GM18517 (cell line): Measurements from ENCODE around the gene CSTF3.
A peak's percentile ranks its signal among the peaks of the same experiment; 100 is the strongest.

Experiments used
- ATAC-seq: cut with Tn5 transposase; IDR thresholded peaks from one replicate; pipeline ENCODE4 v1.9.1; 2021; ENCODE audit warnings: mild to moderate bottlenecking, moderate library complexity; ENCODE audit not compliant: unreplicated experiment

CSTF3 gene

DNA sequence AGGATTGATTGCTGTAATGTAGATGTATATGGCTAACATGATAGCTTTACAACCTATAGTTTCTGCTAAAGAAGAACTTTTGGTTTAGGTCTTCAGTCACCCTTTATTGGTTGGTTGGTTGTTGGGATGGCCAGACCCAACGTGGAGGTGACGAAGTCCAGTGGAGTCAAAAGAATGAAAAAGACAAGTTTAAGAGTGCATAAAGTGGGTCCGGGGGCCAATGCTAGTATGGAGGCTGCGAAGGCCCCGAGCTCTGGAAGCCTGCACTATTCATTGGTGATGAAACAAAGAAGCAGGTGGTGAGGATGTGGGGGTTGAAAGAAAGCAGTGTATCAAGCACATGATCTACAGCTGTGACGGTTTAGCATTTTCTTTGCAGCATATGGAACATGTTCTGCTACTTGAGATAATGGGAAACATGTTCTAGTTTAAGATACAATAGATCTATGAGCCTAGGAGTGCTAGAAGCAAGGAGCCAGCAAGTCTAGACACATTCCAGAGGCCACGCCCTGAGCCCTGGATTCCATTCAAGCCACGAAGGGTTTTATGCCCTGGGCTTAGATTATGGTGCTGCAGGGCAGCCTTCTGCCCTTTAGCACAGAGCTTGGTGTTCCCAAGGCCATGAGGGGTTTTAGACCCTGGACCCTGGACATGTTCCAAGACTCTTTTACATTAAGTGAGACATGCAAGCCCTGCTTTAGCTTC lies 115.6 kb downstream of the CSTF3 start:
- no peak for ATAC-seq

DNA sequence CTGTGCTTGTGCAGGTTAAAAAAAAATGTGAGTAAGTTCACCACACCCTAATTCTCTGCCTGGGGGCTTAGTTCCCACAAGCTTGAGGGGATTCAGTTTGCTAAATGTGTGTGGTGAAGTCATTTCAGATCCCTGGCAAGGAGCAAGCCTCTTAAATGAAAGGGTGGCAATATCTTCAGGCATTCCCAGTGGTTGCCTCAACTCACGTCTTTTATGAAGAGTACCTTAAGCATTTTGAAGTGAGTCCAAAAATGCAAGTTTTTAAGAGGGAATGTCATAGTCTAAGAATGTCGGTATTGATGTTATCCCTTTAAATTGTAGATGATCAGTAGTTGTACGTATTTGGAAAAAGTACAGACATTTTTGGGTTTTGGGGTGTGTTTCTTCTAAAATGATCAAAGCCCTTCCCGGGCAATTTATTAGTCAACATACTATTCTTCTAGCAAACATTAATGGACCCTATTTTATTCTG lies 117.0 kb downstream of the CSTF3 start:
- no peak for ATAC-seq

DNA sequence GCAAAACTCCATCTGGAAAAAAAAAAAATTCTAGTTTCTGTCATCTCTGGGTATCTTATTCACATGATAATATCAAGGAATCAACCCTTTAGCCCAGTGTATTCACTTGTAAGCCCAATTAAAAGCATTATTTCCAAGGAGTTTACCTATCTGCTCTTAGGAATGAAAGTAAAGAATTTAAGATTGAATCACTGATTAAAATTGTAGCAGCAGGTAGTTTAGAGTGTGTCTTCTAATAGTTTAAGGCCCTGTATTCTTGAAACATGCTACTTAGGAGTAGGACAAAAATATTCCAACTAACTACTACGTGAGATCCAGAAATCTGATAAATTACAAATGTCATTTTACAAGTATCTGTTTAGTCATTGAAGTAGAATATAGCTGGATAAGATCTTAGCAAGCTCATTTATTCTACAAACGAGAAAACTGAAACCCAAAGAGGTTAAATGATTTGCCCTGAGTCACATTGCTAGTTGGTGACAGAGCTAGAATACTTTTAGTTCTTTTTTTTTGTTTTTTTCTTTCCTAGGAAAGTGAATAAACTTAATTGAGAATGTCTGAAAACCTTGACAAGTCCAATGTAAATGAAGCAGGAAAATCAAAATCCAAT lies 118.0 kb downstream of the CSTF3 start:
- no peak for ATAC-seq

DNA sequence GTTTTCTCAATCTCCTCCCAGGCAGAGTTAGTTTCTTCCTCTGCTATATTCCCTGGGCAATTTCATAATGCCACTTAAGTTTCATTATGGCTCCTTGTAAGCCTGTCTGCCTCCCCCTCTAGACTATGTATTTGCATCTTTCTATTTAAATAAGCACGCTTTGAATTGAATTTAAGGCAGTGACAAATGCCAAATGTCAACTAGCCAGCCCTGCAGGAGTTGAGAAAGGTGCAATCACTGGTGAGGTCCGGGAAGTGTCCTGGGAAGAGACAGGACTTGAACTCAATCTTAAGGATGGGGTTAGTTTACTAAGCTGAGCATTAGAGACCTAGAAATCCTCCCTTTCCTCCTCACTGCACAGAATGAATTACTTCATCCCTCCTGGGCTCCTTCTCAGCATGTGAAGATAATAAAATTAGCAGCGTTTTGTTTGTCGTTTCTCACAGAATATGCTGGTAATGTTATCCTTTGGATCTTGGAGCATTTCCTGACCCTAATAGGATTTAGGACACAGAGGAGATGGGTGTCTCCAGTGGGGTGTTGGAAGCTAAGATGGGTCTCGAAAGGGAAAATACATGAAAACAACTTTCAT lies 120.3 kb downstream of the CSTF3 start:
- peak; percentile 35 for ATAC-seq

DNA sequence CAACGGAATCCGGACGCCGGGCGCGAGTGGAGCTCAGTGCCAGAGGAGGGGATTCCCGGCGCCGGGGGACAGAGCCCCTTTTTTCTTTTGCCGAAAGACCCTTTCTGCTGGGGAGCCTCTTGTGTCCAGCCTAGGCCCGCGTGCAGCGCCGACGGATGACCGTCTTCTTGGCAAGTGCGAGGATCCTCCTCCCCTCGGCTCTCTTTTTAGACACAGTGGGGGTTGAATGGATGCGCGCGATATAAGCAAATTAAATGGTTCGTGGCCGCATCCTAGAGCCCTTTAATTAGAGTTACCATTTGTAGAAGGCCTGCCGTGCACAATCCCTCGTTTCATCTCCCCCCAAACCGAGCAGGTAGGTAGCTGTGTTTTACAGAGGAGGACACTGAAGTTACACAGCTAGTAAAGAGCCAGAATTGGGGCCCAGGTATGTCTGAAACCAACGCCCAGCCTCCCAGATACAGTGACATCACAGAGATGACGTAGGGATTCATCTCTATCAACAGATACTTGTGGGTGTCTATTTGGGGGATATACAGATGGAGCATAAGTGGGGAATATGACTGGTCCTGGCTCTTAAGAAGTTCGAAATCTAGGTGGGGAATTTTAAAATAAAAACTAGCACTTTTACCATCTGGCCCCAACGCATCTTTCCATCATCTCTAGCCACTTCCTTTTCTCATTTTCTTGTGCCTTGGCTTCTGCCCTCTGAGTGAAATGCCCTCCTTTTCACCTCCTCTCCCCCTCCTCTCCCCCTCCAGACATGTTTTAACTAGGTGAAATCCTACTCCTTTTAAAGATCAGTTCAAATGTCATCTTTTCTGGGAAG lies 121.0 kb downstream of the CSTF3 start:
- peak; percentile 38 for ATAC-seq

DNA sequence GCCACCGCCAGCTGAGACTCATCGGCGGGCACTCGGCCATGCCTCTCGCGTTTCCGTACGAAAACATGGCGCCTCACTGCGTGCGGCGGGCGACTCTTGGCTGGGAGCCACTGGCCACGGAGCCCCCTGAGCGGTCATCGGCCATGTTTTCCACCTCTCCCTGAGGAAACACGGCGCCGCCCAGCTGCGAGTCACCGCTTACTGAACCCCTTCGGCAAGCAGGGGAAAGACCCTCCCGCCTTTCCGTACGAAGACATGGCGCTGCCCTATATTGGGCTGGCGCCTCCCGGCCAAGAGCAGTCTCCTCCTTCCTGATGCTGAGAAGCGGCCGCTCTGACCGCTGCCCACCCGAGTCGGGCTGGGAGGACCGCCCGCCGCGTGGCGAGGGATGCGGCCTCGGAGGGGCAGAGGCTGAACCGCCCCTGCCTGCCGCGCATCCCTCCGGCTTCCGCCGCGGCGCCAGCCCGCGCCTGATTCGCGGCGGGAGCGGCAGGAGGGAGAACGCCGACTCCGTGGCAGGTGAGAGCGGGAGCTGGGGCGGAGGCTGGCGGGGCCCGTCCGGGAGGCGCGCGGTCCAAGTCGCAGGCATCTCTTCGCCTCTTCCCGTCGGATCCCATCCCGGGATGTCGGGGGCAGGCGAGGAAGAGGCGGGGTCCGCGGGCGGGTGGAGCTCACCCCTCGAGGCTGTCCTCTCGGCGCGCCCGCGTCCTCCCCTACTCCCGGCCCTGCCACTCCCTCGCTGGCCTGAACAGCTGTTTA lies 121.8 kb downstream of the CSTF3 start, which contains the start of gene TCP11L1:
Gene TCP11L1 (plus strand): TSS at position 299 of the 759 bp plus-strand sequence. CDS start 4,202 bp downstream, outside the sequence.
- peak; percentile 74 for ATAC-seq

DNA sequence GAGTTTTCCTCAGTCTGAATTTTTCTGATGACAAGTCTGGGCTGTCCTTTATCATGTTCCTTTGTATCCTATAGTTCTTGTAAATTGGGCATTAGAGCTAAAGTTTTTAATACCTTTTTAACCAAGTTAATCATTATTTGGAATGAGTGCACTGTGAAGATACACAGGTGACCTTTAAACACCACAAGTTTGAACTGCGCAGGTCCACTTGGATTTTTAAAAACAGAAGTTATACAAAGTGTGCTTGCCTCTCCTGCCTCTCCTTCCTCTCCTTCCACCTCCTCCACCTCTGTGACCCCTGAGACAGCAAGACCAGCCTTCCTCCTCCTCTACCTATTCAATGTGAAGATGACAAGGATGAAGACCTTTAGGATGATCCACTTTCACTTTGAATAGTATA lies 126.3 kb downstream of the CSTF3 start:
- no peak for ATAC-seq
